Activated CD8-positive, alpha-beta memory T cell treated with anti-CD3 and anti-CD28 coated beads for 1 hour (primary cell): ENCODE results near the gene PLEKHJ1.
"Not testable (repeated sequence)": the region's sequence is repeated elsewhere in the genome, so short reads cannot be mapped to it uniquely, and the experiment has no call there.

Source experiments
- DNase-seq, 2 donors: peaks; one replicate each; pipeline ENCODE4 v3.0.0-alpha.2; 2020; ENCODE audit warnings: low read depth in 1 of 2; ENCODE audit errors: extremely low read depth in 1 of 2

PLEKHJ1 gene

GRCh38 chr19:2236314-2237050 is at the start of gene PLEKHJ1, which contains the start of gene SF3A2:
Gene PLEKHJ1 (minus strand): TSS chr19:2236329. CDS start chr19:2236248, 81 bp downstream.
Gene SF3A2 (plus strand): TSS chr19:2236824. CDS start chr19:2243419, 6,595 bp downstream.
- peak; percentile 96 for DNase-seq

- DNase-seq = no peak
Measured at GRCh38 chr19:2283835-2284507, 47.8 kb upstream of the PLEKHJ1 start.

- no peak for DNase-seq
Measured at GRCh38 chr19:2282862-2283237, 46.7 kb upstream of the PLEKHJ1 start.

- no peak for DNase-seq
Measured at GRCh38 chr19:2282062-2282861, 46.1 kb upstream of the PLEKHJ1 start, which contains the start of gene PEAK3. Gene PEAK3 (minus strand): TSS chr19:2282175. CDS start chr19:2280931, 1,244 bp downstream.

GRCh38 chr19:2281265-2282061 is 45.3 kb upstream of the PLEKHJ1 start:
- not testable (repeated sequence) for DNase-seq

- DNase-seq = no peak
Measured at GRCh38 chr19:2280633-2281264, 44.6 kb upstream of the PLEKHJ1 start.

GRCh38 chr19:2278459-2279158 is 42.5 kb upstream of the PLEKHJ1 start:
- no peak for DNase-seq

GRCh38 chr19:2277138-2277537 is 41.0 kb upstream of the PLEKHJ1 start:
- no peak for DNase-seq

- no peak for DNase-seq
Measured at GRCh38 chr19:2276429-2276986, 40.4 kb upstream of the PLEKHJ1 start.

GRCh38 chr19:2275588-2276428 is 39.7 kb upstream of the PLEKHJ1 start:
- DNase-seq = no peak

GRCh38 chr19:2274931-2275535 is 38.9 kb upstream of the PLEKHJ1 start:
- DNase-seq = no peak

GRCh38 chr19:2274185-2274711 is 38.1 kb upstream of the PLEKHJ1 start:
- no peak for DNase-seq

GRCh38 chr19:2273356-2274184 is 37.4 kb upstream of the PLEKHJ1 start:
- peak in 1 of 2 donors; percentile 65 for DNase-seq

- no peak for DNase-seq
Measured at GRCh38 chr19:2271234-2272103, 35.3 kb upstream of the PLEKHJ1 start.

GRCh38 chr19:2270423-2271233 is 34.5 kb upstream of the PLEKHJ1 start:
- DNase-seq = peak; percentile 36 to 55
